Right lobe of liver (tissue), 4 donors: ENCODE results near the gene DHRSX.

Experiments
- CTCF ChIP-seq, 4 donors: fragments of 200-600 bp in 3 of 4; fragments of 450-650 bp in 1 of 4; IDR thresholded peaks; one replicate each; pipeline versions ENCODE4 v1.5.1 to v1.8.0; 2016 to 2022; ENCODE audit warnings: antibody characterized with exemption in 4 of 4, mild to moderate bottlenecking in 2 of 4
- POLR2A ChIP-seq: fragments of 450-650 bp; IDR thresholded peaks from one replicate; pipeline ENCODE4 v1.6.1; 2017; ENCODE audit warnings: antibody characterized with exemption, mild to moderate bottlenecking
- donor health status: DM: no; HTN: no; CAD: no.
- donor health status: DM: no; HTN: no; CAD: no.
- donor health status: DM: no; HTN: yes; CAD: no.

DNA sequence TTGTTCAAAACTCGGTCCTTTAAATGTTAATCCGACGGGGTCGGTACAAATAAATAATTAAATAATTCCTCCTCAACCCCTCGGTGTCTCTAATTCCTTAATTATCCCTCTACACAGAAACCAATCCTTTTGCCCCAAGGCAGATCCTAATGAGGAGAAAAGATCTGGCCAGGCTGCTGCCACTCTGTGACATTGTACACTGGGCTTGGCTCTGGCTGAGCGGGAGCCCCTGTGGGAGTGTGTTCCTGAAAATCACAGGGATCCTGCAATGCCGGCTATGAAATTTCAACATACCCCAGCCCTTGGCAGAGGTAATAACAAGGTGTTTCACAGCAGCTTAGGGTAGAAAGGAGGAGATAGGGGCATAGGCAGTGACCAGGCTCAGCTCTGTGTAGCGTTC is 96.0 kb downstream of the DHRSX start:
- no peak for TF ChIP-seq POLR2A
- TF ChIP-seq CTCF (IDR thresholded peaks at IDR 0.05) = no peak
